Measurements from ENCODE around the gene FZD8.

GRCh38 chr10:35626971-35627507, 15.1 kb downstream of the FZD8 start:
- TF ChIP-seq POLR2A (IDR thresholded peaks at IDR 0.05; ENCODE audit: low read depth), result no peak
- TF ChIP-seq CTCF (IDR thresholded peaks at IDR 0.05), result no peak
- TF ChIP-seq POLR2AphosphoS5 (IDR thresholded peaks at IDR 0.05), result no peak
